ENCODE measurements around the gene MYO10.

Gene MYO10

DNA sequence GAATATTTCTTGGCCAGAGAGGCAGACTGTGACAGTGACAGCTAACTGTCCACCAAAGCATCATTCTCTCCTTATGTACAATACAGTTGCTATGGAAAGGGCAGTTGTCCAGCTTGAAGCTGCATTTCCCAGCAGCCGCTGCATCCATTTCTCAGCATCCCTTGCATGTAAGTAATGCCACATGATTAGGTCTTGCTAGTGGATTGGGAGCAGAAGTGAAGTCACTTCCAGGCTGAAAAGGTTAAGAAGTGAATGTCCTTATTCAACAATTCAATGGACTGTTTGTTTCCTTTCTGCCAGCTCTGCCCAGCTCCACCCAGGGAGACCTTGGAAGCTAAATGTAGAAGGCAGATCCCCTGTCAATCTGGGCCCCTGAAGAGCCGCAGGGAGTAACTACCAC lies 293.2 kb downstream of the MYO10 start:
- no peak for DNase-seq
- no peak overlapping the region for H3K27ac ChIP-seq (ENCODE audit: low read length)
- no peaks in the 10 kb centered on the region for H3K4me1 ChIP-seq (ENCODE audit: insufficient read depth, low read length)
- H3K9me3 ChIP-seq (ENCODE audit: insufficient read depth, low read length, severe bottlenecking): no peaks in the 10 kb centered on the region
- H3K4me3 ChIP-seq (ENCODE audit: low read depth in 1 of 2, low read length in 2 of 2): no peak overlapping the region
- H3K27me3 ChIP-seq (ENCODE audit: insufficient read depth, low read length, poor library complexity): no peaks in the 10 kb centered on the region
- H3K4me2 ChIP-seq (ENCODE audit: insufficient read depth, low read length): no peak overlapping the region
- no peak overlapping the region for H2AFZ ChIP-seq (ENCODE audit: low read depth, low read length)
- H4K20me1 ChIP-seq (ENCODE audit: insufficient read depth, low read length): no peaks in the 10 kb centered on the region
- no peaks in the 10 kb centered on the region for H3K79me2 ChIP-seq (ENCODE audit: insufficient read depth, low read length)
- H3K36me3 ChIP-seq (ENCODE audit: insufficient read depth, low read length): no peaks in the 10 kb centered on the region
- TF ChIP-seq, protein P1, sequence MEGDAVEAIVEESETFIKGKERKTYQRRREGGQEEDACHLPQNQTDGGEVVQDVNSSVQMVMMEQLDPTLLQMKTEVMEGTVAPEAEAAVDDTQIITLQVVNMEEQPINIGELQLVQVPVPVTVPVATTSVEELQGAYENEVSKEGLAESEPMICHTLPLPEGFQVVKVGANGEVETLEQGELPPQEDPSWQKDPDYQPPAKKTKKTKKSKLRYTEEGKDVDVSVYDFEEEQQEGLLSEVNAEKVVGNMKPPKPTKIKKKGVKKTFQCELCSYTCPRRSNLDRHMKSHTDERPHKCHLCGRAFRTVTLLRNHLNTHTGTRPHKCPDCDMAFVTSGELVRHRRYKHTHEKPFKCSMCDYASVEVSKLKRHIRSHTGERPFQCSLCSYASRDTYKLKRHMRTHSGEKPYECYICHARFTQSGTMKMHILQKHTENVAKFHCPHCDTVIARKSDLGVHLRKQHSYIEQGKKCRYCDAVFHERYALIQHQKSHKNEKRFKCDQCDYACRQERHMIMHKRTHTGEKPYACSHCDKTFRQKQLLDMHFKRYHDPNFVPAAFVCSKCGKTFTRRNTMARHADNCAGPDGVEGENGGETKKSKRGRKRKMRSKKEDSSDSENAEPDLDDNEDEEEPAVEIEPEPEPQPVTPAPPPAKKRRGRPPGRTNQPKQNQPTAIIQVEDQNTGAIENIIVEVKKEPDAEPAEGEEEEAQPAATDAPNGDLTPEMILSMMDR (IDR thresholded peaks at IDR 0.05; ENCODE audit: borderline replicate concordance, extremely low read depth, low read length, poor library complexity, severe bottlenecking): no peak
- TF ChIP-seq EZH2 (IDR thresholded peaks at IDR 0.05; ENCODE audit: borderline replicate concordance, low read depth, low read length, severe bottlenecking): no peak
- ATAC-seq (ENCODE audit: insufficient read depth, low read depth): no peak
- no peak overlapping the region for H3K9ac ChIP-seq (ENCODE audit: low read depth, low read length)

DNA sequence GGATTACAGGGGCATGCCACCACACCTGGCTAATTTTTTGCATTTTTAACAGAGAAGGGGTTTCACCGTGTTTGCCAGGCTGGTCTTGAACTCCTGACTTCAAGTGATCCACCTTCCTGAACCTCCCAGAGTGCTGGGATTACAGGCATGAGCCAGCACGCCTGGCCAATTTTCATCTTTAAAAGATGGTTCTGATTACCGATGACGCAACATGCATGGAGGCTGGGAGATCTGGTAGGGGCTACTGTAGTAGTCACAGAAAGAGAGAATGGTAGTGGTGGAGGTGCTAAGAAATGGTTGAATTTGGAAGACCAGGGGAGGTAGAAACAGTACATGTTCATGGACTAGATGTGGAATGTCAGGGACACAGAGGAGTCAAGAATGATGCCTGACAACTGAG lies 296.9 kb downstream of the MYO10 start:
- no peak for ATAC-seq (ENCODE audit: insufficient read depth, low read depth)

GRCh38 chr5:16628376-16628775 lies 307.7 kb downstream of the MYO10 start:
- DNase-seq (no peak), ATAC-seq (ENCODE audit: insufficient read depth, low read depth) (no peak)
- Histone ChIP-seq H3K9ac (ENCODE audit: low read depth, low read length) (no peak overlapping the region), H2AFZ (ENCODE audit: low read depth, low read length) (no peak overlapping the region), H4K20me1 (ENCODE audit: insufficient read depth, low read length) (no peaks in the 10 kb centered on the region), H3K4me1 (ENCODE audit: insufficient read depth, low read length) (no peaks in the 10 kb centered on the region), H3K27me3 (ENCODE audit: insufficient read depth, low read length, poor library complexity) (no peaks in the 10 kb centered on the region), H3K4me3 (ENCODE audit: low read depth in 1 of 2, low read length in 2 of 2) (no peak overlapping the region), H3K9me3 (ENCODE audit: insufficient read depth, low read length, severe bottlenecking) (no peaks in the 10 kb centered on the region), H3K79me2 (ENCODE audit: insufficient read depth, low read length) (no peaks in the 10 kb centered on the region), H3K36me3 (ENCODE audit: insufficient read depth, low read length) (no peaks in the 10 kb centered on the region), H3K4me2 (ENCODE audit: insufficient read depth, low read length) (no peak overlapping the region), H3K27ac (ENCODE audit: low read length) (no peak overlapping the region)
- TF ChIP-seq, protein P1 (IDR thresholded peaks at IDR 0.05; ENCODE audit: borderline replicate concordance, extremely low read depth, low read length, poor library complexity, severe bottlenecking): no peak
- no peak for TF ChIP-seq EZH2 (IDR thresholded peaks at IDR 0.05; ENCODE audit: borderline replicate concordance, low read depth, low read length, severe bottlenecking)

More for the DNA sequence above, 296.9 kb downstream of the MYO10 start:
- H3K9me3 ChIP-seq (ENCODE audit: insufficient read depth, low read length, severe bottlenecking): no peaks in the 10 kb centered on the region
- H3K79me2 ChIP-seq (ENCODE audit: insufficient read depth, low read length): no peaks in the 10 kb centered on the region
- DNase-seq: no peak
- H3K9ac ChIP-seq (ENCODE audit: low read depth, low read length): no peak overlapping the region
- H4K20me1 ChIP-seq (ENCODE audit: insufficient read depth, low read length): no peaks in the 10 kb centered on the region
- no peak overlapping the region for H3K4me3 ChIP-seq (ENCODE audit: low read depth in 1 of 2, low read length in 2 of 2)
- H3K4me1 ChIP-seq (ENCODE audit: insufficient read depth, low read length): no peaks in the 10 kb centered on the region
- H3K36me3 ChIP-seq (ENCODE audit: insufficient read depth, low read length): no peaks in the 10 kb centered on the region
- no peak overlapping the region for H3K4me2 ChIP-seq (ENCODE audit: insufficient read depth, low read length)
- TF ChIP-seq, protein P1 (IDR thresholded peaks at IDR 0.05; ENCODE audit: borderline replicate concordance, extremely low read depth, low read length, poor library complexity, severe bottlenecking): no peak
- TF ChIP-seq EZH2 (IDR thresholded peaks at IDR 0.05; ENCODE audit: borderline replicate concordance, low read depth, low read length, severe bottlenecking): no peak
- no peak overlapping the region for H3K27ac ChIP-seq (ENCODE audit: low read length)
- no peaks in the 10 kb centered on the region for H3K27me3 ChIP-seq (ENCODE audit: insufficient read depth, low read length, poor library complexity)
- H2AFZ ChIP-seq (ENCODE audit: low read depth, low read length): no peak overlapping the region
